C4-2B (cell line): ENCODE results near the gene SLC41A1.
A peak's percentile ranks its signal among the peaks of the same experiment; 100 is the strongest.

Experiments used
- H3K27ac ChIP-seq: fragments of 450-650 bp; 2 replicates; pipeline ENCODE4 v1.5.1; 2017
- ZFX ChIP-seq: fragments of 450-650 bp; IDR thresholded peaks from 2 replicates; pipeline ENCODE4 v1.6.1; 2017
- TF ChIP-seq, protein P1 (sequence below): fragments of 450-650 bp; conservative IDR thresholded peaks from 2 replicates; pipeline ENCODE4 v1.5.1; 2017; ENCODE audit warnings: mild to moderate bottlenecking

SLC41A1 gene

DNA sequence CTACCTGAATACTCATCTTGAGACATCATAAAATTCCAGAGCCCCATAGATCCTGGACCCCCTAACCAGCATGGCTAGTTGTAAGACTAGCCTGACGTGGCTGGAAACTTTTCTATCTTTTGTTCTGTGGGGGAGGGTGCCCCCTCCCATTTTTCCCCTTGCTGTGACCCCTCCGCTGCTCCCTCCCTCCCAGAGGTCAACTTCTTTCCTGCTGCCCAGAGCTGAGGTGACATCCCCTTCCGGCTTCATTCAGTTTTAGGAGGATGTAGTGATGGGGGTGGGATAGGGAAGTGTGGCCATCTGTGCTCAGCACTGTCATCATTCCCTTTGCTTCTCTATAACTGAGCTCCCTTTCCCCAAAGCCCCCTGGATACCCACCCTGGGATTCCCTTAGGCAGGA lies 4.4 kb upstream of the SLC41A1 start:
- TF ChIP-seq, protein P1, sequence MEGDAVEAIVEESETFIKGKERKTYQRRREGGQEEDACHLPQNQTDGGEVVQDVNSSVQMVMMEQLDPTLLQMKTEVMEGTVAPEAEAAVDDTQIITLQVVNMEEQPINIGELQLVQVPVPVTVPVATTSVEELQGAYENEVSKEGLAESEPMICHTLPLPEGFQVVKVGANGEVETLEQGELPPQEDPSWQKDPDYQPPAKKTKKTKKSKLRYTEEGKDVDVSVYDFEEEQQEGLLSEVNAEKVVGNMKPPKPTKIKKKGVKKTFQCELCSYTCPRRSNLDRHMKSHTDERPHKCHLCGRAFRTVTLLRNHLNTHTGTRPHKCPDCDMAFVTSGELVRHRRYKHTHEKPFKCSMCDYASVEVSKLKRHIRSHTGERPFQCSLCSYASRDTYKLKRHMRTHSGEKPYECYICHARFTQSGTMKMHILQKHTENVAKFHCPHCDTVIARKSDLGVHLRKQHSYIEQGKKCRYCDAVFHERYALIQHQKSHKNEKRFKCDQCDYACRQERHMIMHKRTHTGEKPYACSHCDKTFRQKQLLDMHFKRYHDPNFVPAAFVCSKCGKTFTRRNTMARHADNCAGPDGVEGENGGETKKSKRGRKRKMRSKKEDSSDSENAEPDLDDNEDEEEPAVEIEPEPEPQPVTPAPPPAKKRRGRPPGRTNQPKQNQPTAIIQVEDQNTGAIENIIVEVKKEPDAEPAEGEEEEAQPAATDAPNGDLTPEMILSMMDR: no peak
- no peak for TF ChIP-seq ZFX

DNA sequence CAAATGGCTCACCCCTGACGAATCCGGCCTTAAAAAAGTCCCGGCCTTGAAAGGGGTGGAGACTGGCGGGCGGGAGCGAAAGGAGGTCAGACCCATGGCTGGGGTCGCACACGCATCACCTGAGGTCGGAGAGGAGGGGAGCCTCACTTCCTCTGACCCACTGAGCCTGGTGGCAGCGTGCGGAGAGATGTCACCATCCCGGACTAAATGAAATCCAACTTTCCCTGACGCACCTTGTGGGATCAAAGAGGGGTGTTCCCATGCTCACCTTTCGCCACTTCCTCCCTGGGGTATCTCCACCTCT lies 709 bp upstream of the SLC41A1 start:
- TF ChIP-seq, protein P1: no peak
- no peak for TF ChIP-seq ZFX
- H3K27ac ChIP-seq: peak overlapping the region; percentile 77

More for the DNA sequence above, 4.4 kb upstream of the SLC41A1 start:
- no peak overlapping the region for H3K27ac ChIP-seq

DNA sequence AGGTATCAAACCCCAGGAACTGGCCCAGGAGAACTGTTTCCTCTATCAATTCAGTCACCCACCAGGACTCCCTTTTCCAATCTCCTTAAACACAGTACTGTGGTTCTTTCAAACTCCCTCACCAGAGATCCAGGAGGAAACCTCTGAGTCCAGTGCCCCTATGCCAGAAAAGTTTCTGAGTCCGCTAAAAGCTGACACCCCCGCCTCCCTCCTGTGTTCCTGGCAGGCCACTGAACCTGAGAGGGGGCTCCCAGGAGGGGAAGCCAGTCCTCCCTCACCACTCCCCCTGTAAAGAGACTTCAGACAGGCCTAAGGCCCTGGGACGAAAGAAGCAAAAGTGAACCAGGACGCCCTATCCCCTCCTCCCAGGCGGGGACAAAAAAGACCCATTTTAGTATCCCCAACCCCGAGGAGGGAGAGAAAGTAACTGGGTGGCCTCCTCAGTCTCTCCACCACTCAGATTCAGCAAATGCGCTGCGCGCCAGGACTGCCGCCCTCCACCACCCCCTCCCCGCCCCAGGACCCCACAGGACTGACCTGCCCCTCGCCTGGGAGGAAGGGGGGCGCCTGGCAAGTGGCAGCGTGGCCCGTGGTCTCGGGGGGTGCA lies 624 bp downstream of the SLC41A1 start:
- H3K27ac ChIP-seq: peak overlapping the region; percentile 77
- no peak for TF ChIP-seq ZFX

DNA sequence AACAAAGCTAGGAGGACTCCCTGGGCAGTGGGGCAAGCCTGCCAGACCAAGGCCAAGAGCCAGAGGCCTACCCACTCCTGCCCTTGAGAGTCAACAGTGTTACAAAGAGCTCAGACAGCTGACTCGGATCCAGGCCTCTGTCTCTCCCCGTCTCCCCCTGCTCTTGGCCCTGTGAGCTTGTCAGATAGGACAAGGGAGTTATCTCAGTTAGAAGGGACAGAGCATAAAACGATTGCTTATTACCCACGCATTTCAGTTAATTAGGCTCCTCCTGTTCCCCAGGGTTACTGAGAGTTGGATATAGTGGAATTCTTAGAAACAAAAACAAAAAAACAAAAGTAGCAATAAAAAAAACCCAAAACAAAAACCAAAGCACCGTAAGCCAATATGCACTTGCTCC lies 1.3 kb downstream of the SLC41A1 start:
- TF ChIP-seq, protein P1: no peak
- no peak for TF ChIP-seq ZFX
- no peak overlapping the region for H3K27ac ChIP-seq

DNA sequence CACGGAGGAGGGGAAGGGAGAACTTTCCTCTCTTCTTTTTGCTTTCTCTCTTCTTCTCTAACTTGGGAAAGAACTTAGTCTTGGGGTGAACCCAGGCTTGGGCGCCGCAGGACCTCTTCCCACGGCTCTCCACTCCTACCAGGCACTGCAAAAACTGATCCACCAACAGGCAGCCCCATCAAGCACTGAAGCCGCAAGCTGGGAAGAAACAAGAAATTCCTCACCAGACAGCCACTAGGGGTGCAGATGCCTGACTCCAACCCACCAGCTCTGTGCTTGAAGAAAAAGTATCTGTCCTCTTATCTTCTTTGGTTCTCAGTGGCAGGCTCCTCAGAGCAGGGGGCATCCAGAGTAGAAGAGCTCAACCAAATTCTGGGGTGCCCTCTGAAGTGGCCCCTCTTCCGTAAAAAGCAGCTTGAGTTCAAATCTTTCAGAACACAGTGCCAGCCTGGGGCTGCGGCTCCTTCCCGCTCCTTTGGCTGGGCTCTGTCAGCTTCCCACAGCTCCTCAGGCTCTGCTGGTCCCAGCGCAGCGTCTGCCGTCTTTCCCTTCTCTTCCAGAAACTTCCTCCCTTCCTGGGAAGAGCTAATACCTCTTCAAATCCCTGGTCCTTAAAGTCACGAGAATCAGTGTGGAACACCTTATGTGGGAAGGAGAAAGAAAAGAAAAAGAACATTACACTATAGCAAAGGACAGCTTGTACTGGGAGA lies 2.4 kb downstream of the SLC41A1 start:
- no peak overlapping the region for H3K27ac ChIP-seq
- no peak for TF ChIP-seq ZFX
- TF ChIP-seq, protein P1: no peak; the same call in 1 of the 2 replicates

DNA sequence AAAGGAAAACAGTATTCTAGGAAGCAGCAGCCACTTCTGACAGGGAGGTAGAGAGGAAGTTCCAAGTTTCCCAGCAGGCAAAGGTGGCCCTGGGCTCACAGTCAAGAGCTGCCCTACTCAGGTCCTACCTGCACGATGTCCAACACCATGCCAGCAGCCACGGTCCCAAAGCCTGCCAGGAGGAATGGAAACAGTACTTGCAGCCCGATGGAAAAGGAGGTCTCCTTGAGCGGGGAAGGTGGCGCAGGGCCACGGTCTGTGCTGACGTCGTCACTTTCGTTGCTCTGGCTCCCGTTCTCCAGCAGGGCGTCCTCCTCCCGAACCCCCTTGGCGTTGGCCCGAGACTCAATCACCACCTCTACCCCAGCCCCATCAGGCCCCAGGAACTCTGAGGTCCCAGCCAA lies 3.1 kb downstream of the SLC41A1 start:
- no peak for TF ChIP-seq ZFX
- TF ChIP-seq, protein P1: no peak
- H3K27ac ChIP-seq: no peak overlapping the region

DNA sequence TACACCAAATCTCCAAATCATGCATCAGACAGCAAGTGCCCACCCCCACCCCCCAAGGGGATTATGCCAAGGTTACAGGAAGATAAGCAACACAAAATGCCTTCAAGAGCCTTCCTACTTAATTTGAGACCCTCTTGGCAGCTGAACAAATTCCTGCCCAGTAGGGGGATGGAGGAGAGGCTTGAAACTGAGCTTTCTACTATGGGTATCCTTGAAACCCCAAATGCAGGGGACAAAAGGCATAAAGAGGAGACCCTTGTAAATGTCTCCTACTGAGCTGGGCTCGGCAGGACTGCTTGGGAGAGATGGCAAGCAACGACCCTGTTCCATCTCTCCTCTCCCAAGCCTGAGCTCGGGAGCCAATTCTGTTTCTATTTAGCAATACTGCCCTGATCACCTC lies 3.5 kb downstream of the SLC41A1 start:
- no peak for TF ChIP-seq ZFX
- TF ChIP-seq, protein P1: no peak
- H3K27ac ChIP-seq: no peak overlapping the region
